ENCODE measurements around the gene ZNF213.
"Not testable (repeated sequence)": the region's sequence is repeated elsewhere in the genome, so short reads cannot be mapped to it uniquely, and the experiment has no call there.

ZNF213 gene

DNA sequence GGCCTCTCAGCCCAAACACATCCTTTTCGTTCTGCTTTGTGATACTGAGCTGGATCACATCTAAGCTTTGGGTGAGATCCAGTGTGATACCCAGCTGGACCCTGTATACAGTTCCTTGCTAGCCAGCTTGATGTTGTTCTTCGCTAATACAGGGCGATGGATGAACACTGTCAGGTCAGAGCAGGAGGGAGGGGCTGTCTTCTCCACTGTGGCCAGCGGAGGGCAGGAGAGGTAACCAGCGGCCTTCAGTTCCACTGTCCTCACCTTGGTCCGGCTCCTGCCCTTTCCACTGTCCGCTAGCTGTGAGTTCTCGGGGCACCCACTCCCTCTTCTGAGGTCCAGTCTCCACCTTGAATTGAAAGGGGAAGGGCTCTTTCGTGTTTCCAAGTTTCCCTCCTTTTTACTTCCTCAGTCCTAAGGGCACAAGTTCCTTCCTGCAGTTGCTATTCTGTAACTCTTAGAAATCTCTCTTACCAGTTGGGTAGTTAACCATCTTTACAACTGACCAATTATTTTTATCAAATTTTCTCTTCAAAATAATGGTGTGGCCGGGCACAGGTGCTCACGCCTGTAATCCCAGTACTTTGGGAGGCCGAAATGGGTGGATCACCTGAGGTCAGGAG, 3.0 kb upstream of the ZNF213 start:
- no peak for DNase-seq (ENCODE audit: low spot score in 2 of 2)
- Mint-ChIP-seq H3K9me3 (no peaks in the 10 kb centered on the region), H3K27ac (no peak overlapping the region), H3K4me1 (peaks cover 30% of the 10 kb centered on the region), H3K36me3 (peaks cover 4% of the 10 kb centered on the region), H3K27me3 (no peaks in the 10 kb centered on the region), H3K4me3 (no peak overlapping the region)
- ATAC-seq (ENCODE audit: low read depth), result no peak

DNA sequence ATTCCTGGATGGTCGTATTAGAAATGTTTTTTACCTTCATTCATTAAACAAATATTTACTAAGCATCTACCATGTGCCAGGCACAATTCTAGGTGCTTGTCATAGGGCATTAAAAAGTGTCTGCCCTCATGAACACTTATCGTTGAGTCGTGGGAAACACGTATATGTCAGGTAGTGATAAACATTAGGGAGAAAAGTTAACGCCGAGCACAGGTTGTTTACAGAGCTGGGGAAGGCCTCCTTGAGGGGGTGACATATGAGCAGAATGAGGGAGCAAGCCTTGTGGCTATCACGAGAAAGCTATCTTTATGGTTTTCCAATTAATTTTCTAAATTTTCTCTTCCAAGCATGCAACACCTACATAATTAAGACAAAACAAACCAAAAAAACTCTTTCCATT, 985 bp upstream of the ZNF213 start:
- no peak for ATAC-seq (ENCODE audit: low read depth)
- Mint-ChIP-seq H3K4me3 (peak overlapping the region; percentile 99), H3K4me1 (peaks cover 20% of the 10 kb centered on the region), H3K27ac (peak overlapping the region; percentile 93), H3K9me3 (no peaks in the 10 kb centered on the region), H3K27me3 (no peaks in the 10 kb centered on the region), H3K36me3 (peaks cover 4% of the 10 kb centered on the region)
- DNase-seq (ENCODE audit: low spot score in 2 of 2), result no peak

DNA sequence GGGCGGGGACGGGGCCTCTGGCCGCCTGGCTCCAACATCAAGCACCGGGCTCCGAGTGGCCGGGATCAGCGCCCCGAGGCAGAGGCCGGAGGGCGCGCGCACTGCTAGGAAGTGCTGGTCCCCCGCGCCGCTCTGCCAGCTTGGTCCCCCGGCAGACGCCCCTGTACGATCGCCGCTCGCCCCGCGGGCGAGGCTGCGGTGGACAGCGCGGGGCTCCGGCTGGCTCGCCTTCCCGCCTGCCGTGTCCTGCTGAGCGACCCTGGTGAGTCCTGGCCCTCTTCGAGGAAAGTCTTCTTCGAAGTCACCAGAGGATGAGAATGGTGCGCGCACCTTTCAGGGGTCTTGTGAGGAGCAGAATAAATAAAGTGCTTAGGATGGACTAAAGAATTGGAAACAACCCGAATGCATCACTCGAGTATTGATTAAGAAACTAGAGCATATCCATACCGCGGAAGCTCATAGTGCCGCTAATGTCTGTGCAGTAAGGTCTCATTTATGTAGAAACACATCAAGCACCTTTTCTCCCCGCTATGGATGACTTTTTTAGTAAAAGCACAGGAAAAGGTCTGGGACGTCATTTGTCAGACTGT, 392 bp downstream of the ZNF213 start:
- H3K27ac Mint-ChIP-seq, result peak overlapping the region; percentile 93
- DNase-seq (ENCODE audit: low spot score in 2 of 2) (no peak), ATAC-seq (ENCODE audit: low read depth) (no peak)
- peaks cover 11% of the 10 kb centered on the region for H3K4me1 Mint-ChIP-seq
- no peaks in the 10 kb centered on the region for H3K27me3 Mint-ChIP-seq
- H3K4me3 Mint-ChIP-seq, result peak overlapping the region; percentile 99
- H3K36me3 Mint-ChIP-seq, result peaks cover 6% of the 10 kb centered on the region
- H3K9me3 Mint-ChIP-seq, result no peaks in the 10 kb centered on the region

DNA sequence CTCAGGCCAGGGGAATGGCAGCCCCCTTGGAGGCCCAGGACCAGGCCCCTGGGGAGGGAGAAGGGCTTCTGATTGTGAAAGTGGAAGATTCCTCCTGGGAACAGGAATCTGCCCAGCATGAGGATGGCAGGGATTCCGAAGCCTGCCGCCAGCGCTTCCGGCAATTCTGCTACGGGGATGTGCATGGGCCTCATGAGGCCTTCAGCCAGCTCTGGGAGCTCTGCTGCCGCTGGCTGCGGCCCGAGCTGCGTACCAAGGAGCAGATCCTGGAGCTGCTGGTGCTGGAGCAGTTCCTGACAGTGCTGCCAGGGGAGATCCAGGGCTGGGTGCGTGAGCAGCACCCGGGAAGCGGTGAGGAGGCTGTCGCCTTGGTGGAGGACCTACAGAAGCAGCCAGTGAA, 2.4 kb downstream of the ZNF213 start:
- no peak overlapping the region for H3K27ac Mint-ChIP-seq
- no peak overlapping the region for H3K4me3 Mint-ChIP-seq
- DNase-seq (ENCODE audit: low spot score in 2 of 2) (no peak), ATAC-seq (ENCODE audit: low read depth) (no peak)
- H3K36me3 Mint-ChIP-seq, result peaks cover 12% of the 10 kb centered on the region
- H3K4me1 Mint-ChIP-seq, result peaks cover 11% of the 10 kb centered on the region
- H3K27me3 Mint-ChIP-seq, result no peaks in the 10 kb centered on the region
- H3K9me3 Mint-ChIP-seq, result no peaks in the 10 kb centered on the region

DNA sequence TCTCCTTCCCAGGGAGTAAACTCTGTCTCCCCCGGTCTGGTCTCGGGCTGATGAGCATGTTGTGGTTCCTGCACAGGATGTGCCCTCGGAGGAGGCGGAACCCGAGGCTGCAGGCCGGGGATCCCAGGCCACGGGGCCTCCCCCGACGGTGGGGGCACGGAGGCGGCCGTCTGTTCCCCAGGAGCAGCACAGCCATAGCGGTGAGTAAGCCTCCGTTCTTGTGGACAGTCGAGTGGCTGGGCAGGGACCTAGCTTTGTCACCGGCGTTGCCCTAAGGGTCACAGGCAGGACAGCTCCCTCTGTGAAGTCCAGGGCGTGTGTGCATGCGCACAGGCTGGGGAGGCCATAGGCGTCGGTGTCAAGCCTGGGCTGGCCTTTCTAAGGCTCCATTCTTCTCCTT, 3.5 kb downstream of the ZNF213 start:
- Mint-ChIP-seq H3K4me3 (no peak overlapping the region), H3K9me3 (no peaks in the 10 kb centered on the region), H3K36me3 (peaks cover 16% of the 10 kb centered on the region), H3K4me1 (peaks cover 8% of the 10 kb centered on the region), H3K27ac (no peak overlapping the region), H3K27me3 (no peaks in the 10 kb centered on the region)
- DNase-seq (ENCODE audit: low spot score in 2 of 2) (no peak), ATAC-seq (ENCODE audit: low read depth) (no peak)

DNA sequence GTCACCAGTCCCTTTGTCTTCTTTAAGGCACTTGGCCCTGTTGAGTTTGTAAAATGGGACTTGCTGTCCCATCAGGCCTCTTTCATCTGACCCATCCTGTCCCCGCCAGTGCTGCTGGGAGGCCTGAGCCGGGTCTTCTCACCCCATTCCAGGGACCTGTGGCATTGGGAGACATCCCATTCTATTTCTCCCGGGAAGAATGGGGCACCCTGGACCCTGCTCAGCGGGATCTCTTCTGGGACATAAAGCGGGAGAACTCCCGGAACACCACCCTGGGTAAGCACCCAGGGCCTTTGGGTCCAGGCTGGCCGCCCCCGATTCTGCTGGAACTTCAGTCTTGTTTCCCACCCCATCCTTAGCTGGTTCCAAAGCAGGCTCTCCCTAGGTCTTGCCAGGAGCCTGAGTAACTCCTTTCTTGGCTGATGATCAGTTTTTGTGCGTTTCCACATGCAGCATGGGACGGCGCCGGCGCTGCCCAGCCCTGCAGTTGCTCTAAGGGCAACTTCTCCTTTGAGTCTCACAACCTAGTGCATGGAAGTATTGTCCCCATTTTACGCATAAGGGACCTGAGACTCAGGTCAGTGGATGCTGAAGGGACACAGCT, 4.1 kb downstream of the ZNF213 start:
- H3K4me3 Mint-ChIP-seq, result no peak overlapping the region
- H3K4me1 Mint-ChIP-seq, result peaks cover 5% of the 10 kb centered on the region
- ATAC-seq (ENCODE audit: low read depth) (no peak), DNase-seq (ENCODE audit: low spot score in 2 of 2) (no peak)
- peaks cover 16% of the 10 kb centered on the region for H3K36me3 Mint-ChIP-seq
- no peak overlapping the region for H3K27ac Mint-ChIP-seq
- H3K27me3 Mint-ChIP-seq, result no peaks in the 10 kb centered on the region
- H3K9me3 Mint-ChIP-seq, result no peaks in the 10 kb centered on the region

DNA sequence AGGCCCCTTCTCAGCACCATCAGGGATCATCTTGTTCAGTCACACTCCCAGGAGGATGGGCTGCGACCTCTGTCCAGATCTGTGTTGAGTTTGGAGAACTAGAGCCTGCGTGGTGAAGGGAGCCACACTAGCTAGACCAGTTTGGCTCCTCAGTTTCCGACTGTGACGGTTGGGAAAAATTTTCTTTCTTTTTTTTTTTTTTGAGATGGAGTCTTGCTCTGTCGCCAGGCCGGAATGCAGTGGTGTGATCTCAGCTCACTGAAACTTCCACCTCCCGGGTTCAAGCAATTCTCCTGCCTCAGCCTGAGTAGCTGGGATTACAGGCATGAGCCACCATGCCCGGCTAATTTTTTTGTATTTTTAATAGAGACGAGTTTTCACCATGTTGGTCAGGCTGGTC, 4.7 kb downstream of the ZNF213 start:
- not testable (repeated sequence) for H3K4me1 Mint-ChIP-seq; ATAC-seq (ENCODE audit: low read depth); H3K27me3 Mint-ChIP-seq; DNase-seq (ENCODE audit: low spot score in 2 of 2); H3K4me3 Mint-ChIP-seq; H3K9me3 Mint-ChIP-seq; H3K27ac Mint-ChIP-seq
- H3K36me3 Mint-ChIP-seq, result peaks cover 16% of the 10 kb centered on the region

DNA sequence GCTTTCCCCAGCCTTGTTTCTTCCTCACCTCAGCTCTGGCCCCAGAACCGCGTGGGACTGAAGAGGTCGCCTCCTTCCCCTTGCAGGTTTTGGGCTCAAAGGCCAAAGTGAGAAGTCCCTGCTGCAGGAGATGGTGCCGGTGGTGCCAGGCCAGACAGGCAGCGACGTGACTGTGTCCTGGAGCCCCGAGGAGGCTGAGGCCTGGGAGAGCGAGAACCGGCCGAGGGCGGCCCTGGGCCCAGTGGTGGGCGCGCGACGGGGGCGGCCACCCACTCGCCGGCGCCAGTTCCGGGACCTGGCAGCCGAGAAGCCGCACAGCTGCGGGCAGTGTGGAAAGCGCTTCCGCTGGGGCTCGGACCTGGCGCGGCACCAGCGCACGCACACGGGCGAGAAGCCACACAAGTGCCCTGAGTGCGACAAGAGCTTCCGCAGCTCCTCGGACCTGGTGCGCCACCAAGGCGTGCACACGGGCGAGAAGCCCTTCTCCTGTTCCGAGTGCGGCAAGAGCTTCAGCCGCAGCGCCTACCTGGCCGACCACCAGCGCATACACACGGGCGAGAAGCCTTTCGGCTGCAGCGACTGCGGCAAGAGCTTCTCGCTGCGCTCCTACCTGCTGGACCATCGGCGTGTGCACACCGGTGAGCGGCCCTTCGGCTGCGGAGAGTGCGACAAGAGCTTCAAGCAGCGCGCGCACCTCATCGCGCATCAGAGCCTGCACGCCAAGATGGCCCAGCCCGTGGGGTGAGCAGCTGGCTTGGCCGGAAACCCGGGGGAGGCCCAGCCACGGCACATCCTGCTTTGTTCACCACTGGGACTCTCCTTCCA, 6.0 kb downstream of the ZNF213 start:
- H3K4me1 Mint-ChIP-seq, result peaks cover 2% of the 10 kb centered on the region
- H3K4me3 Mint-ChIP-seq, result no peak overlapping the region
- no peaks in the 10 kb centered on the region for H3K27me3 Mint-ChIP-seq

DNA sequence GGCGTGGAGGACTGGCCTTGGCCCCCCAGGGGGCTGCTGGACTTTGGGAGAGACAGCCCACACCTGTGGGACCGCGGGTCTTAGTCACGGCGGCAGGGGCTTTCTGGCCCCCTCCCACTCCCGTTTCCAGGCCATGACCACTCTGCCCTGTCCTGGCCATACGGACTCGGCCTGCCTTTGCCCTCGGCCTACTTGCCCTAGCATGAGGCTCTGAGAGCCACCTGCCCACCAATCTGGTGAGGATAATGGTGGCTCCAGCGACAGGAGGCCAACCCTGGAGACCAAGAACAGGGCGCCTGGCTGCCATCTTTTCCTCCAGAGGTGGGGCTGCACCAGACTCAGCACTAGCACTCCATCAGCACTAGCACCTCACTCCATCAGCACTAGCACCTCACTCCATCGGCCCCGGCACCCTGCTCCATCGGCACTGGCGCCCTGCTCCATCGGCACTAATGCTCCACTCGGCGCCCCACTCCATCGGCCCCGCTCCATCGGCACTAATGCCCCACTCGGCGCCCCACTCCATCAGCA, 7.0 kb downstream of the ZNF213 start:
- H3K27me3 Mint-ChIP-seq, result no peaks in the 10 kb centered on the region
- H3K4me3 Mint-ChIP-seq, result no peak overlapping the region
- peaks cover 16% of the 10 kb centered on the region for H3K36me3 Mint-ChIP-seq
- H3K9me3 Mint-ChIP-seq, result no peaks in the 10 kb centered on the region
- no peak overlapping the region for H3K27ac Mint-ChIP-seq
- DNase-seq (ENCODE audit: low spot score in 2 of 2) (no peak), ATAC-seq (ENCODE audit: low read depth) (no peak)
- H3K4me1 Mint-ChIP-seq, result no peaks in the 10 kb centered on the region

More for the DNA sequence above, 6.0 kb downstream of the ZNF213 start:
- Mint-ChIP-seq H3K36me3 (peaks cover 16% of the 10 kb centered on the region), H3K27ac (no peak overlapping the region), H3K9me3 (no peaks in the 10 kb centered on the region)
- DNase-seq (ENCODE audit: low spot score in 2 of 2) (no peak), ATAC-seq (ENCODE audit: low read depth) (no peak)

DNA sequence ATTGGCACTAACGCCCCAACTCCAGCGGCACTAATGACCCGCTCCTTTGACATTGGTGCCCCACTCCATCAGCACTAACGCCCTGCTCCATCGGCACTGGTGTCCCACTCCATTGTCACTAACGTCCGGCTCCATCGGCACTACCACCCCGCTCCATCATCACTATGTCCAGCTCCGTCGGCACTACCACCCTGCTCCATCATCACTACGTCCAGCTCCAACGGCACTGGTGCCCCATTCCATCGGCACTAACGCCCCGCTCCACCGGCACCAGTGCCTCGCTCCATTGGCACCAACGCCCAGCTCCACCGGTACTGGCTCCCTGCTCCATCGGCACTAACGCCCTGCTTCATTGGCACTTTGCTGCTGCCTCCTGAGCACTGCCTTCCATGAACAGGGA, 7.5 kb downstream of the ZNF213 start:
- H3K36me3 Mint-ChIP-seq, result peaks cover 16% of the 10 kb centered on the region
- no peaks in the 10 kb centered on the region for H3K4me1 Mint-ChIP-seq
- H3K27ac Mint-ChIP-seq, result no peak overlapping the region
- no peaks in the 10 kb centered on the region for H3K27me3 Mint-ChIP-seq
- H3K9me3 Mint-ChIP-seq, result no peaks in the 10 kb centered on the region
- no peak overlapping the region for H3K4me3 Mint-ChIP-seq
- no peak for ATAC-seq (ENCODE audit: low read depth)
- no peak for DNase-seq (ENCODE audit: low spot score in 2 of 2)

DNA sequence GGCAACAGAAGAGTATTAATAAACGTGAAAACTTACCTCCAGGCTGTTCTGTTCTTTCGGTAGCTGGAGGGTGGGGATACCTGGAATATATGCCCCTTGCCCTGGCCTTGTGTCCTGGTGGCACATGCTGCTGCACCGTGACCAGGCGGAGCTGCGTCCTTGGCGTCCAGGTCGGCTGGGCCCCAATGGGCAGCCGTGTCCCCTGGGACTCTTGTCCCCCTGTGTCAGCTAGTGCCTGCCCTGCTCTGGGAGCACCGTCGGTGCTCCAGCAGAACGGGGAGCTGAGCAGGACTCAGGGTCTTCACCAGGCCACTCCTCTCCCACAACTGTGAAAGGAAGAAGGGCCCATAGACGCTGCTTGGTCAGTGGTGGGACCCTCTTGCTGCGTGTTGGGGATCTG, 7.9 kb downstream of the ZNF213 start:
- Mint-ChIP-seq H3K4me1 (no peaks in the 10 kb centered on the region), H3K36me3 (peaks cover 16% of the 10 kb centered on the region), H3K9me3 (no peaks in the 10 kb centered on the region), H3K27ac (no peak overlapping the region), H3K27me3 (no peaks in the 10 kb centered on the region), H3K4me3 (no peak overlapping the region)
- DNase-seq (ENCODE audit: low spot score in 2 of 2), result no peak
- ATAC-seq (ENCODE audit: low read depth), result no peak

DNA sequence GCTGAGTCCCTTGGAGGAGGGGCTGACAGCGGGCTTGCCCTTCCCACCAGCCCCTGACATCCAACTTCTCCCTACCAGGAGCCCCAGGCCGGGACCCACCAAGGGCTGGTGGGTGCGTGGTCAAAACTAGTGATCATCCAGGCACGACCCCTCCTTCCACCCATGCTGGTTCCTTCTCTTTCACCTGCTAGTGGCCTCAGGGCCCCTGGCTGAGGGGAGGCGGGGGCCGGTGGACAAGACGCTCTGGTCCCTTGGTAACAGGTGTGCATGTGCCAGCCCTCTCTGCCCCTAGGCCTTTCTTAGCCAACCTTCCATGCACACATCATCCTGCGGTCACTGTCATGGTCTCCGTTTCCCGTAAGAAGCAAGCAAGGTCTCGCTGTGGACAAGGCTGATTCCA, 8.4 kb downstream of the ZNF213 start:
- no peak for DNase-seq (ENCODE audit: low spot score in 2 of 2)
- no peak overlapping the region for H3K4me3 Mint-ChIP-seq
- peaks cover 16% of the 10 kb centered on the region for H3K36me3 Mint-ChIP-seq
- ATAC-seq (ENCODE audit: low read depth), result no peak
- H3K27me3 Mint-ChIP-seq, result no peaks in the 10 kb centered on the region
- H3K27ac Mint-ChIP-seq, result no peak overlapping the region
- no peaks in the 10 kb centered on the region for H3K9me3 Mint-ChIP-seq
- H3K4me1 Mint-ChIP-seq, result no peaks in the 10 kb centered on the region

DNA sequence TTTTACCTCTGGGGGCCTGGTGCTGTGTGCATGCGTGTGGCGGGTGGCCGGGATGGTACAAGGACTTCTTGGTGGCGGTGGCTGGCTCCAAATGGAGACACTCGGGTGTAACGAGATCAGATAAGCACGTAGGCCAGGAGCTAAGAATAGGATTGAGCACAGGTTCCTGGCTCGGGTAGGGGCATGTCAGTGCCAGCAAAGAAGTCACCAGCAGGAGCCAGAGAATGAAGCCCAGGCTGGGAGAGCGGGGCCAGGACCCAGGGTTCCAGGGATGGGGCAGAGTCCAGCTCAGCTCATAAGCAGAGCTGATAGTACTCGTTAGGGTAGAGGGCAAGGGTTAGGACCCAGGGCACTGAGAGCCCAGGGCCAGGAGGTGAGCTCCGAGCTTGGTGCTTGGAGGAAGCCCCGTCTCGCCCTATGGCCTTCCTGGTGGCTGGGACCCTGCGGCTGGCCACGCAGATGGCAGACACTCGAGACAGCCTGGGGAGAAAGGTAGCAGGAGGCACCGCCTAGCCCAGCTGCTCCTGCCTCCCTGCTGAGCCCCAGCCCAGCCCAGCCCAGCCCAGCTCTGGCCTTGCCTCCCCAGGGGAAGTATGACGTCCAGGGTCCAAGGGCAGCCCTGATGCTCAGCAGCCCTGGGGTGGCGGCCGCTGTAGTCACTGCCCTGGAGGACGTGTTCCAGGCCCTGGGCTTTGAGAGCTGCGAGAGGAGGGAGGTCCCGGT, 8.9 kb downstream of the ZNF213 start:
- no peak for DNase-seq (ENCODE audit: low spot score in 2 of 2)
- ATAC-seq (ENCODE audit: low read depth), result no peak
- H3K36me3 Mint-ChIP-seq, result peaks cover 16% of the 10 kb centered on the region
- no peaks in the 10 kb centered on the region for H3K4me1 Mint-ChIP-seq
- H3K4me3 Mint-ChIP-seq, result no peak overlapping the region
- no peaks in the 10 kb centered on the region for H3K27me3 Mint-ChIP-seq
- H3K27ac Mint-ChIP-seq, result no peak overlapping the region
- no peaks in the 10 kb centered on the region for H3K9me3 Mint-ChIP-seq
